Germinal center (tissue), 1 donor: Measurements from ENCODE around the gene CRIP3.
"Not testable (repeated sequence)": the region's sequence is repeated elsewhere in the genome, so short reads cannot be mapped to it uniquely, and the experiment has no call there.

Source experiments
- DNase-seq: peaks from one replicate; pipeline ENCODE4 v3.0.0; 2012; ENCODE audit warnings: mixed read lengths, low spot score

Gene CRIP3

DNA sequence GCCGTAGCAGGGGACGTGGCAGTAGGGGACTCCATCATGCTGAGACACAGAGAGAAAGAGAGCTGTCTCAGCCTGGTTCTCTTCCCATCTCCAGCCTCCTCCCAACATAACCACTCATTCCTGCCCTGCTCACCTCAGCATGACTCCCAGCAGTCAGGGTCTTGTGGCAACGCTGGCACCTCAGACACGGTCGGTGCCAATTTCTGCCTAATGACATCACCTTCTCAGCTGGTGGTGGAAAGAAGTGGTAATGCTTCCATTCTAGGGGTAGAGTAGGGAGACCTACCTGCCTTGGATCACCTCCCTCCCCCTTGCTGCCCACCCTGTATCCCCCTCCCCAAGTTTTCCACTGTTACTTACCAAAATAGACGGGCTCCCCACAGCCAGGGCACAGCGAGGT is 2.5 kb downstream of the CRIP3 start:
- DNase-seq, result no peak

DNA sequence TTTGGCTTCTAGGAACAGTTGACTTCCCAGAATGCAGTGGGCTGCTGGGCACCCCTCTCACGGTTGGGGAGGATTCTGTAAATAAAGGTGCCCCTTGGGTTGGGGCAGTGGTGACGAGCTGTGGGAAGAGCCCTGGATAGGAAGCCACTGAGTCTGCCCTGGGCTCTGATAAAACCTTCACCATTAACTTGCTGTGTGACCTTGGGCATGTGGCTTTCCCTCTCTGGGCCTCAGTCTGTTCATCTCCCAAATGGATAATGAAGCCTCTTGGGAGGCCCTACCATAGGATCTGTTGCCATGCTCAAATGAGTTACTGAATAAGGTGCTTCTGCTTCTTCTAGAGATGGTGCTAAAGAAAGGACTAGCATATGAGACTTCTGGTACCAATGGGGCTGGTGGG is 3.7 kb downstream of the CRIP3 start:
- DNase-seq, result no peak

DNA sequence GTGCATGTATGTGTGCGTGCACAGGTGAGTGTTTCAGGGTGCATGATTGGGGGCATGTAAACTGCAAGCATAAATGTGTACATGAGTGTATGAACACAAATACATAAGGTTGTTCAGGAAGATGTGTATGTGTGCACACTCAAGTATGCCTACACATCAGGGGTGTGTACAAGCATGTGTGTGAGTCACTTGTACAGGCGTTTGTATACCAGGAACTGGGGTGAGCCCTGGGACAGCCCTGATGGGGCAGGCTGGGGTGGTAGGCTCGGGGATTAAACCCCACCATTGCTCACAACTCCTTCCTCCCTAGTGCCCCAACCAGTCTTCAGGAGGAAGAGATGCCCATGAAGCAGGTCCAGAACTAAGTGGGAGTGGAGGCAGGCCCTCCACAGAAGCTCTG is 4.3 kb downstream of the CRIP3 start:
- DNase-seq, result no peak

DNA sequence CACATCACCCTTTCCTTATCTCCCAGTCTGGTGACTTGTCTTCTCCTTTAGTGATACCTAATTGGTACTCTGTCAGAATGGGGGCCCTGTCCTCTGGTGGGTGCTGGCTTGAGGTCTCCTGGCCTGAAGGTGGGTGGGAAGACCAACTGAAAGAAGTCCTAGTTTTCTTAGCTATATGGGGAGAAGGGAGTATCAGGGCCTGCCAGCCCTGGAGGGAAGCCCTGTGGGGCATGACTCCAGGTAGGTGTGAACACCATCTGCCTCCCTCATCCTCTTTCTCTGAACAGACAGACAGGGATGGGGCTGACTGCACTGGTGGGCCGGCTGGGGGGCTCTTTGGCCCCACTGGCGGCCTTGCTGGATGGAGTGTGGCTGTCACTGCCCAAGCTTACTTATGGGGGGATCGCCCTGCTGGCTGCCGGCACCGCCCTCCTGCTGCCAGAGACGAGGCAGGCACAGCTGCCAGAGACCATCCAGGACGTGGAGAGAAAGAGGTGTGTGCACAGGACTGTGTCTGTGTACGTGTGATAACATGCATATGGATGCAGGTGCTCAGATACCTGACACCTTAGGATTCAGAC is 4.8 kb downstream of the CRIP3 start:
- no peak for DNase-seq

DNA sequence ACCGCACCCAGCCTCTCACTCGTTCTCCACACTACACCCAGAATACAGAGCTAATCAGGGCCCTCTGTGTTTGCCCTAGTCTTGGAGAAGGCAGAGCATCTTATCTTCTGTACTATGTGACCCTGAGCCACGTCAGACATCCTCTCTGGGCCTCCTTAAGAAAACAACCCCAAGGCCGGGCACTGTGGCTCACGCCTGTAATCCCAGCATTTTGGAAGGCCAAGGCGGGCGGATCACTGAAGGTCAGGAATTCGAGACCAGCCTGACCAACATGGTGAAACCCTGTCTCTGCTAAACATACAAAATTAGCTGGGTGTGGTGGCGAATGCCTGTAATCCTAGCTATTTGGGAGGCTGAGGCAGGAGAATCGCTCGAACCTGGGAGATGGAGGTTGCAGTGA is 5.6 kb downstream of the CRIP3 start:
- DNase-seq, result not testable (repeated sequence)

DNA sequence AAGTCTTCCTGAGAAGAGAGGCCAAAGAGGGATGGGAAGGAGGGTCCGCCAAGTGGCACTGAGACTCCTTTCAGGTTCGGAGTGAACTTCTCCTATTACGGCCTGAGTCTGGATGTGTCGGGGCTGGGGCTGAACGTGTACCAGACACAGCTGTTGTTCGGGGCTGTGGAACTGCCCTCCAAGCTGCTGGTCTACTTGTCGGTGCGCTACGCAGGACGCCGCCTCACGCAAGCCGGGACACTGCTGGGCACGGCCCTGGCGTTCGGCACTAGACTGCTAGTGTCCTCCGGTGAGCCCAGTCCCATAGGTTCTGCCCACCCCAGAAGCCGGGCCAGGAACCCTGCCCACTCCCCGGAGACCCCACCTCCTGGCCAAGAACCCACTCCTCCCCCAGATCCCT is 6.5 kb downstream of the CRIP3 start:
- DNase-seq, result no peak

DNA sequence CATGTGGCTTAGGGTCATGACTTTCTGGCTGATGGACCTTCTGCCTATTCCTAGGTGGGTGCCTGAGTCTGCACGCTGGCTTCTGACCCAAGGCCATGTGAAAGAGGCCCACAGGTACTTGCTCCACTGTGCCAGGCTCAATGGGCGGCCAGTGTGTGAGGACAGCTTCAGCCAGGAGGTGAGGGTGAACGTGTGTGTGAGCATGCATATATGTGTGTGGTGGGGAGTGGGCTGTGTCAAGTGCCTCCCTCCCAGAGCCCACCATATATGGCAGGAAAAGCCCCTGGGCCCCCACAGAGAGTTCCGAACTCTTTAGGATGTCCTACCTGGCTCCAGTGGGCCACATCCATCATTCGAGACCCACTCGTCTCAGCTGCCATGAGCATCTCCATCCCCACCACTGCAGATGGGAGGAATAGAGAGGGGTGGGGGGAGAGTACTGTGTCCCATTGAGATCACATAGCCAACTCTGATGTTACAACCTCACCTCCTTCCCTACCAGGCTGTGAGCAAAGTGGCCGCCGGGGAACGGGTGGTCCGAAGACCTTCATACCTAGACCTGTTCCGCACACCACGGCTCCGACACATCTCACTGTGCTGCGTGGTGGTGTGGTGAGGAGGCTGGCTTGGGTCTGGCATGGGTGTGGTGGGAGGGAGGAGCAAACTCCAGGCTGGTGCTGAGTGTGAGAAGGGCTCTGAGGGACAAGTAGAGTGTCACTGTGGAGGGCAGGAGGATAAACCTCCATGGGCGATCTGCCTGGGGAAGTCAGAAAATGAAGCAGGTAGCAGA is 7.3 kb downstream of the CRIP3 start:
- DNase-seq, result no peak

DNA sequence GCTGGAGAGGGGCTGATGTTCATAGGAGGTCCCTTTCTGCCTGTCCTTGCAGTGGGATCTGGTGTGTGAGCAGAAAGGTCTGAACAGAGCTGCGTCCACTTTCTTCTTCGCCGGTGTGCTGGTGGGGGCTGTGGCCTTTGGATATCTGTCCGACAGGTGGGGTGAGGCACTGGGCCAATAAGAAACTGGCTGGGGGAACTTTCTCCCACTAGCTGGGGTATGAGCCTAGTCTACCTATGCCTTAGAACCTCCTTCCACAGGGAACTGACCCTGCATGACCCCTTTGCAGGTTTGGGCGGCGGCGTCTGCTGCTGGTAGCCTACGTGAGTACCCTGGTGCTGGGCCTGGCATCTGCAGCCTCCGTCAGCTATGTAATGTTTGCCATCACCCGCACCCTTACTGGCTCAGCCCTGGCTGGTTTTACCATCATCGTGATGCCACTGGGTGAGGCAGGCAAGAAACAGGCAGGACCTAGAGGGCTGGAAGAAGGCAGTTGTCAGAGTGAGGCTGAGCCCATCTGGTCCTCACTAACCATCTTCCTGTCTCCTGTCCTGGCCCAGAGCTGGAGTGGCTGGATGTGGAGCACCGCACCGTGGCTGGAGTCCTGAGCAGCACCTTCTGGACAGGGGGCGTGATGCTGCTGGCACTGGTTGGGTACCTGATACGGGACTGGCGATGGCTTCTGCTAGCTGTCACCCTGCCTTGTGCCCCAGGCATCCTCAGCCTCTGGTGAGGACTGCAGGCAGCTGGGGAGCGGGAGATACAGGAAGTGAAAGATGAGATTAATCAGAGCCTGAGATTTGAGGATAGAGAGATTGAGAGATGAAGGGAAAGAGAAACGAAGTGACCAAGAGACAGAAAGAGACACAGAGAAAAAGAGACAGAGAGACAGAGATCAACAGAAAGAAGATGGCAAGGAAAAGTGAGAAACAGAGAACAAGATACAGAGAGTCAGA is 9.0 kb downstream of the CRIP3 start:
- DNase-seq, result no peak

DNA sequence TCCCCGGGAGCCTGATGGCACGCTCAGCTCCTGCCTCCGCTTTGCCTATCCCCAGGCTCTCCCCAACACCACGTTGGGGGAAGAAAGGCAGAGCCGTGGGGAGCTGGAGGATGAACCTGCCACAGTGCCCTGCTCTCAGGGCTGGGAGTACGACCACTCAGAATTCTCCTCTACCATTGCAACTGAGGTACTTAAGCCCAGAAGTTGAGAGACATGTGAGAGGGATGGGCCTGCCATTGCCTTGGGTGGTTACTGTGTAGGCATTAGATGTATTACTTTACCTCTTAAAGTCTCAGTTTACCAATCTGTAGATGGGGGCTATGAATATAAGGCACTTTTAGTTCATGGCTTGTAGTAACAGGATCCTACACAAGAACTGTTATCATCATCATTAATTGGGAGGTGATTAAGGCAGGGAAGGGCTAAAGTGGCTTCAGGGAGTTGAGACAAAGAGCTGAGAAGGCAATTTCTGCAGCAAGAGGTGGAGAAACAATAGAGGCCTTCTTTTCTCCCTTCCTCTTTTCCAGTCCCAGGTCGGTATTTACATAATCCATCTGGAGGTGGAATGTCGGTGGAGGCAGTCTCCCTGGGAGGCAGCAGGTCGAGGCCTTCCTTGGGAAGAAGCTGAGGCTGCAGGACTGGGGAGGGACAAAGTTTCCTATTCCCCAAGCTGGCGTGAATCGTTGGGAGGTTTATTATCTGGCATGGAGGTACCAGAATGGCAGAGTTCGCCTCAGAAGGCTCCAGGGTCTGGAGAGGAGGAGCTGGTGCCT is 9.9 kb downstream of the CRIP3 start:
- no peak for DNase-seq

DNA sequence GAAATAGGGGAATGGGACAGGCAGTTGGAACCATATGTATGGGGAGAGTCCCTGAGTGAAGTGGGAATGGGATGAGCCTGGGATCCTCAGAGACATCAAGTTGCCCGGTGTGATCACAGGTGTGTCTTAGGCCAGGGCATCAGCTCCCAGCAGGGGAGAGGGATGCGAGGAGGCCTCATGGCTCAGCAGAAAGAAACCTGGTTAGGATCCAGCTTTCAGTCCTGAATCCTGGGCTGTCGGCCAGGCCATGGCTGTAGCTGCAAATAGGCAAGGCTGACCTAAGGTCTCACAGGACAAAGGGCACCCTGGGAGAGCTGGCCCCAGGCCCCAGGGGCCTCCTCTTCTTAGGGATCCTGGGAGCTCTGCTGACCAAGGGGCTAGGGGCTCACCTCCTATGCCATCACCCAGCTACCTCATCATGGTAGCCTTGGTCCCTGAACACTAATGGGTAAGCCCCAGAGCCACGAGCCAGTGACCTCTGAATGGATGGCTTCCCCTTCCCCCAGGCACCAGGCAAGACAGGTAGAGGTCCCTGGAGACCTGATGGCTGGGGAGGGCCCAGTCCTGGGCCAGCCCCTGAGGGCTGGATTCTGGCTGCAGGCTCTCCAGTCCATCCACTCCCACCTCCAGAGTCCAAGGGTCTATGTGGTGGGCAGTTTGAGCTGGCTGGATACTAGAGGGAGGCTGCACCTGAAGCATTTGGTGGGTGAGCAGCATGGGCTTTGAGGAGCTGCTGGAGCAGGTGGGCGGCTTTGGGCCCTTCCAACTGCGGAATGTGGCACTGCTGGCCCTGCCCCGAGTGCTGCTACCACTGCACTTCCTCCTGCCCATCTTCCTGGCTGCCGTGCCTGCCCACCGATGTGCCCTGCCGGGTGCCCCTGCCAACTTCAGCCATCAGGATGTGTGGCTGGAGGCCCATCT is 10.7 kb downstream of the CRIP3 start, which contains the start of gene SLC22A7:
SLC22A7 (plus strand) TSS at position 617 of the 921 bp plus-strand sequence; CDS start at position 716, 99 bp downstream.
- no peak for DNase-seq

DNA sequence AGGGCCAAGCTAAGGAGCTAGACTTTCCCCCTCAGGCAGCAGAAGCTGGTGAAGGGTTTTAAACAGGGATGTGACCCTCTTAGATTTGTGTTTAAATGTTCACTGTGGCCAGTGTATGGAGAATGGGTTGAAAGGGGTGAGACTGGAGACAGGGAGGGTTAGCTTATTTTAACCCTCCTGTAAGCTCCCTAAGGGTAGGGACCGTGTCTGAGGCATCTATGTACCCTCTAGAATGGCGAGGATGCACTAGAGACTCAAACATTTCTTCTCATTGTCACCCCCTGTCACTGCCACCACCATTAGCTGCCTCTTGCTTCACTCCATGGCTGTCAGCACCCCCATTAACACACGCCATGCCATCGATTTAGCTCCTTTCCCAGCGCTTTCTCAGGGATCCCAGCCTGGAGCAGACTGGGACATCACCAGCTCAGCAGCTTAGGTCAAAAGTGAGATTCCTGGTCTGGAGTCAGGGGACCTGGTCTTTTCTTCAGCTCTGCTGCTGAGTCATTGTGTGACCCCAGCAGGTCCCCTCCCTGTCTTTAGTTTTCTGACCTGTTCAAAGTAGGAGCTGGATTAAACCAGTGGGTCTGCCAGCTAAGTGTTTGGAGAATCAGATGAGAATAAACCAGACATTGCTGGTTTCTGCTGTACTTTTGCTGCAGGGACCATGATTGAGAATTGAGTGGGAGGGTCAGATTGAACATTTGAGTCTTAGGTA is 11.7 kb downstream of the CRIP3 start:
- DNase-seq, result no peak

DNA sequence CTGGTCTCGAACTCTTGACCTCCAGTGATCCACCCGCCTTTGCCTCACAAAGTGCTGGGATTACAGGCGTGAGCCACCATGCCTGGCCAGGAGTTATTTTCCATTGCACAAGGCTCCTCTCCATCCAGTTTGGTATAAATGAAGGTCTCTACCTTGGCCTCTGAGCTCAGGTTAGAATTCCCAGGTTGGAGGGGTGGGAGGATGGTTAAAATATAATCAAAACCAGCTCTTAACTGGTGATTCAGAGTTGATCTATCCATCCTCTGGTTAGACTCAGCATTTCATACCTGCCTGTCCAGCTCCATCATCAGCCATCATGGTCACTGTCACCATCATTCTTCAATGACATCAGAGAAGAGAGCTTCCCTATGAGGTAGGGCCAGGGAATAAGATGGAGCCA is 13.2 kb downstream of the CRIP3 start:
- DNase-seq, result no peak

DNA sequence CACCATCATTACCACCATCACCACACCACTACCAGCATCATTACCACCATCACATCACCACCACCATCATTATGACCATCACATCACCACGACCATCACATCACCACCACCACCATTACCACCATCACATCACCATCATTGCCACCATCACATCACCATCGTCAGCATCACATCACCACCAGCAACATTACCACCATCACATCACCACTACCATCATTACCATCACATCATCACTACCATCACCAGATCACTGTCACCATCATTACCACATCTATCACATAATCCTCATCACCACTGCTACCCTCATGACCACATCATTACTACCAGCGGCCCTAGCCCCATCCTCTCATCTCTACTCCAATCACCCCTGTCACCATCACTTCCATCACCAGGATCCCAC is 14.1 kb downstream of the CRIP3 start:
- no peak for DNase-seq

DNA sequence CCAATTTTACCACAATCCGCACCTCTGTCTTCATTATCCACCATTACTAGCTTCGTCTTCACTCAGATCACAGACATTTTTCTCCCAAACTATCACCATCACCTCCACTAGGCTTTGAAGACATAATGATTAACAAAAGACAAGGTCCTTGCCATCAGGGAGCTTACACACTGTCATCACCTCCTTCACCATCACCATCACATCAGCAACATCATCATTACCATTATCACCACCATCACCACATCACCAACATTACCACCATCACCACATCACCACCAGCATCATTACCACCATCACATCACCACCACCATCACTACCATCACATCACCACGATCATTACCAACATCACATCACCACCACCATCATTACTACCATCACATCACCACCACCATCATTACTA is 14.9 kb downstream of the CRIP3 start:
- DNase-seq, result no peak

DNA sequence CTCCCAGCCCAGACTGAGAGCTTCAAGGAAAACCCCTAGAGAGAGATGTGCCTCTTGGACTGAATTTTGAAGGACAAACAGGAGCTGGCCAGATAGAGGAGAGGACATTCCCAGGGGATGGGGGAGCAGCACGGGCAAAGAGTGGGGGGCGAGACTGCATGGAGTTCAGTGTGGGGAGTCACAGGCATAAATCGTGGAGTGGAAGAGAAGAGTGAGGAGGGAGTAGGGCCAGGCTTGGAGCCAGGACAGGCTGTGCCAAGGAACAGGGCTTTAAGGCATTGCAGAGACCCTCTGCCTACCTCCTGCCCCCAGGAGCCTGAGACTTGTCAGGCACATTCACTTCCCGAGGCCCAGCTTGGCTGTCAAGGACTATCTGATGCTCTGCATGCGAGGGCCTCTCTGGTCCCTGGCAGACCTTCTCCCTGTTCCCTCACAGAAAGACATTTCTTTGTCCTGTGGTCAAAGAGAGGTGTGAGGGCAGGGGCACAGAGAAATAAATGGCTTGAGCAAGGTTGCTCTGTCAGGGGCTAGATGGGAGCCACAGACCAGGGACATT is 15.8 kb downstream of the CRIP3 start:
- DNase-seq, result no peak

DNA sequence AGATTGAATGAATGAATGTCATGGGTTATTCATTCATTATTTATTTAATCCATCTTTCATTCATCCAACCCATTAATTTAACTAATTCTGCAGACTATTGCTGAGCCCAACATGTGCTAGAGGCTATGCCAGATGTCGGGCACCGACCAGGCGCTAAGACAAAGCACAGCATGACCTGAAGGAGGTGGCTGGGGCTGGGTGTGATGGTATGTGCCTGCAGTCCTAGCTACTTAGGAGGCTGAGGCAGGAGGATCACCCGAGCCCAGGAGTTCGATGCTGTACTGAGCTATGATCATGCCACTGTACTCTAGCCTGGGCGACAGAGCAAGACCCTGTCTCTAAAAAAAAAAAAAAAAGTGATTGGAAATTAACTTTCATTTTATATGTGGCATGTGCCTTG is 16.3 kb downstream of the CRIP3 start:
- no peak for DNase-seq

DNA sequence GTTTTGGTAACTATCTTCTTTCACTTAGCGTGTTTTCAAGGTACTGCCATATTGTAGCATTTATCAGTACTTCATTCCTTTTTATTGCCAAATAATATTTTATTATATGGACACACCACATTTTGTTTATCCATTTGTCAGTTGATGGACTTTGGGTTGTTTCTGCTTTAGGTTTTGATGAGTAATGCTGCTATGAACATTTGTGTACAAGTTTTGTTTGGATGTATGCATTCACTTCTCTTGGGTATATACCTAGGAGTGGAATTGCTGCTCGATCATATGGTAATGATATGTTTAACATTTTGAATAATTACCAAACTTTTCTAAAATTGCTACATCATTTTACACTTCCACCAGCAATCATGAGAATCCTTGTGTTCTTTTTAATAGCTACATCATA is 16.9 kb downstream of the CRIP3 start:
- no peak for DNase-seq

DNA sequence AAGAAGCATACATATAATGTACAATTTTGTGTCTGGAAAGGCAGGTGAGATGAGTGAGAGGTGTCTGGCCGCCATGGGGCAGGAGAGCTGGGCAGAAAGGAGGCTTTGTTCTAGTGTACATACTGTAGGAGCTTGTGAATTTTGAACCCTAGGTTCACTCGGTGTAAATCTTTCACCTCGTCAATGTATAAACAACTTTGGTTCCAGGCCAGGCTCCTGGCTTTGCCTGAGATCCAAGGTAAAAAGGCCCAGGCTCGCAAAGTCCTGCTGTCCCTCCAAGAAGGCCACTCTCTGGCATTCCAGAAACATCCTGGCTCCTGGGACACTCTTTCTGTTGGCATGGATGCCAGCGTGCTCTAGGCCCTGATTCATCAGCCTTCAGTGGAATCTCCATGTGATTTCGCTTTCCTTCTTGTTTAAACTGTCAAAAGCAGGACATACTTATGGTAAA is 17.7 kb downstream of the CRIP3 start:
- DNase-seq, result no peak

DNA sequence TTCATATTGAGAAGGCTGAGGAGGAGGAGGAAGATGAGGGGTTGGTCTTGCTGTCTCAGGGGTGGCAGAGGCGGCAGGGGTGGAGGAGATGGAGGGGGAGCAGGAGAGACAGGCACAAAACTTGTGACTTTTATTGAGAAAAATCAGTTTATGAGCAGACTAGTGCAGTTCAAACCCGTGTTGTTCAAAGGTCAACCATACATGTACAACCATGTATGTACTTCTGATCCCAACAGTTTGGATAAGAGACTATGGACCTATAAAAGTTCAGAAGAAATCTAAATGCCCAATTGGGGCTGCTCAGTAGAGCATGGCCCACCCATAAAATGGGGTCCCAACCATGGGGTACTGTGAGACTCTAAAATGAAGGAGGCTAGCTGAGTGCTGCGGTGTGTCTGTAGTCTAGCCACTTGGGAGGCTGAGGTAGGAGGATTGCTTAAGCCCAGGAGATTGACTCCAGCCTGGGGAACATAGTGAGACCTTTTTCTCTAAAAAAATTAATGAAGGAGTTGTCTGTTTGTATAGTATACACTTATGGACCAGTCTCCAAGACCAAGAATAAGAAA is 18.2 kb downstream of the CRIP3 start:
- DNase-seq, result no peak
